Smooth muscle cell (in vitro differentiated cells): ENCODE results near the gene SH3GLB2. TPM values are rescaled to one million over a fixed set of nuclear protein-coding genes. Genes with fewer than 3 reads are reported as not detected.

ENCODE experiments used
- DNase-seq: peaks from one replicate; lab custom pipeline; 2025; ENCODE audit not compliant: unreplicated experiment; lab: John Stamatoyannopoulos, UW
- H2AFZ ChIP-seq: fragments of 200-600 bp; sonication (generic); 2 replicates; pipeline ENCODE4 v1.6.0; 2016; ENCODE audit warnings: antibody characterized with exemption, low read depth, mild to moderate bottlenecking
- H3F3A ChIP-seq: fragments of 200-600 bp; sonication (generic); 2 replicates; pipeline ENCODE4 v1.6.0; 2017; ENCODE audit warnings: antibody characterized with exemption, low read depth
- H3K27ac ChIP-seq: fragments of 200-600 bp; sonication (generic); 2 replicates; pipeline ENCODE4 v1.5.1; 2016; ENCODE audit warnings: low read depth, mild to moderate bottlenecking
- H3K27me3 ChIP-seq: fragments of 200-600 bp; sonication (generic); 2 replicates; pipeline ENCODE4 v1.6.1; 2016; ENCODE audit warnings: low read depth, mild to moderate bottlenecking
- H3K36me3 ChIP-seq: fragments of 200-600 bp; sonication (generic); 2 replicates; pipeline ENCODE4 v1.5.1; 2016; ENCODE audit warnings: low read depth
- H3K4me1 ChIP-seq: fragments of 200-600 bp; sonication (generic); 2 replicates; pipeline ENCODE4 v1.5.1; 2016; ENCODE audit warnings: low read depth
- H3K4me2 ChIP-seq: fragments of 200-600 bp; sonication (generic); 2 replicates; pipeline ENCODE4 v1.6.0; 2016; ENCODE audit warnings: mild to moderate bottlenecking
- H3K4me3 ChIP-seq: fragments of 200-600 bp; sonication (generic); 2 replicates; pipeline ENCODE4 v1.5.1; 2016; ENCODE audit warnings: mild to moderate bottlenecking
- H3K79me2 ChIP-seq: fragments of 200-600 bp; sonication (generic); 2 replicates; pipeline ENCODE4 v1.6.0; 2016; ENCODE audit warnings: low read depth, mild to moderate bottlenecking
- H3K9ac ChIP-seq: fragments of 200-600 bp; sonication (generic); 2 replicates; pipeline ENCODE4 v1.6.0; 2016; ENCODE audit warnings: low read depth
- H3K9me3 ChIP-seq: fragments of 200-600 bp; sonication (generic); replicated peaks from 2 replicates; pipeline ENCODE4 v1.5.1; 2016; ENCODE audit warnings: low read depth
- H4K20me1 ChIP-seq: fragments of 200-600 bp; sonication (generic); 2 replicates; pipeline ENCODE4 v1.6.0; 2016; ENCODE audit warnings: low read depth
- CTCF ChIP-seq: fragments of 200-600 bp; sonication (generic); IDR thresholded peaks from 2 replicates; pipeline ENCODE4 v1.5.1; 2017; ENCODE audit warnings: borderline replicate concordance, mild to moderate bottlenecking, antibody characterized with exemption; ENCODE audit not compliant: insufficient read depth, poor library complexity, severe bottlenecking
- WGBS: methylation state at CpG from one replicate; pipeline ENCODE4 v1.1.7; 2016; ENCODE audit warnings: low lambda C conversion rate; 5-methylcytosine and 5-hydroxymethylcytosine counted together
- polyA plus RNA-seq: library from polyadenylated mRNA; unstranded; fragments of >200 nt; fragmentation: Nextera tagmentation; extraction: Ambion mirVana; gene quantifications from 2 replicates; pipeline ENCODE4 v1.2.1, GENCODE V29; 2016
- total RNA-seq: library from RNA; depleted of rRNA; stranded (reverse); fragments of >200 nt; gene quantifications from 2 replicates; pipeline ENCODE4 v1.2.3, GENCODE V29; 2014

Gene SH3GLB2
- total and polyA plus RNA-seq, 2 experiments from 2014 or later = 31.9 to 44.8 TPM

GRCh38 chr9:129021091-129021490, 7.0 kb downstream of the SH3GLB2 start:
- no peak for DNase-seq
- no peak overlapping the region for H2AFZ ChIP-seq

DNA sequence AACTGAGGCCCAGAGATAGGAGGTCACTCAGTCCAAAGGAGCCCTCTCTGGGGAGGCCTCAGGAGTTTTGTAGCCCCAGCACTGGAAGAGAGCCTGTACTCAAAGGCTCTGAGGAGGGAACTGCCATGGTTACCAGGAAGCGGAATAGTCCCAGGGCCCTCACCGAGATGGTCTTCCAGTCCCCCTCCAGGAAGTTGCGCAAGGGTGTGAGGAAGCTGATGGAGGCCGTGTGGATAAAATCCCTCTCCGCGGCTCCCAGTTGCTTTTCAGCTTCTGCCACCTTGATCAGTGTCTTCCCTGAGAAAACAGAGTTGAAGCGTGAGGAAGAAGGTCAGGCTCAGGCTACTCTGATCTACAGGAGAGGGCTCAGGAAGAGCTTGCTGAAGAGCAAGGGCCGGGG, 13.5 kb downstream of the SH3GLB2 start:
- Histone ChIP-seq H3K27me3 (no peaks in the 10 kb centered on the region), H3K4me3 (no peak overlapping the region), H3K9ac (no peak overlapping the region), H3K79me2 (no peaks in the 10 kb centered on the region), H3K36me3 (no peaks in the 10 kb centered on the region), H3K4me2 (no peak overlapping the region), H3K4me1 (no peaks in the 10 kb centered on the region), H2AFZ (no peak overlapping the region), H3F3A (no peaks in the 10 kb centered on the region), H3K9me3 (no peaks in the 10 kb centered on the region), H3K27ac (no peak overlapping the region), H4K20me1 (no peaks in the 10 kb centered on the region)
- no peak for DNase-seq
- TF ChIP-seq CTCF = no peak
- WGBS = 86% methylated on average over 8 of the region's 8 CpGs

More at GRCh38 chr9:129021091-129021490, 7.0 kb downstream of the SH3GLB2 start:
- Histone ChIP-seq H3K4me2 (no peak overlapping the region), H3K27ac (no peak overlapping the region), H3K4me3 (no peak overlapping the region), H3K36me3 (no peaks in the 10 kb centered on the region), H3K27me3 (no peaks in the 10 kb centered on the region), H4K20me1 (peaks cover 12% of the 10 kb centered on the region), H3K79me2 (peaks cover 3% of the 10 kb centered on the region), H3F3A (no peaks in the 10 kb centered on the region), H3K4me1 (peaks cover 1% of the 10 kb centered on the region), H3K9ac (no peak overlapping the region), H3K9me3 (no peaks in the 10 kb centered on the region)
- TF ChIP-seq CTCF = no peak
- 94% methylated on average over 8 of the region's 8 CpGs for WGBS

- H4K20me1 ChIP-seq = no peaks in the 10 kb centered on the region
- no peaks in the 10 kb centered on the region for H3K9me3 ChIP-seq
- no peak overlapping the region for H3K9ac ChIP-seq
- TF ChIP-seq CTCF = no peak
- no peak overlapping the region for H3K27ac ChIP-seq
- H3K79me2 ChIP-seq = no peaks in the 10 kb centered on the region
- WGBS = 98% methylated on average over 11 of the region's 11 CpGs
- no peaks in the 10 kb centered on the region for H3F3A ChIP-seq
- no peak overlapping the region for H2AFZ ChIP-seq
- no peak overlapping the region for H3K4me2 ChIP-seq
- no peaks in the 10 kb centered on the region for H3K27me3 ChIP-seq
- no peak overlapping the region for H3K4me3 ChIP-seq
- no peaks in the 10 kb centered on the region for H3K4me1 ChIP-seq
- DNase-seq = no peak
- no peaks in the 10 kb centered on the region for H3K36me3 ChIP-seq
These were observed 14.0 kb downstream of the SH3GLB2 start for GRCh38 chr9:129014124-129014523.

- TF ChIP-seq CTCF = no peak
- no peak for DNase-seq
- 98% methylated on average over 11 of the region's 11 CpGs for WGBS
- no peak overlapping the region for H3K27ac ChIP-seq
- no peaks in the 10 kb centered on the region for H3K4me1 ChIP-seq
- no peaks in the 10 kb centered on the region for H3K36me3 ChIP-seq
- no peak overlapping the region for H3K4me3 ChIP-seq
- no peaks in the 10 kb centered on the region for H3K9me3 ChIP-seq
- no peak overlapping the region for H2AFZ ChIP-seq
- no peaks in the 10 kb centered on the region for H3K79me2 ChIP-seq
- no peaks in the 10 kb centered on the region for H3K27me3 ChIP-seq
- H3K9ac ChIP-seq = no peak overlapping the region
- H3K4me2 ChIP-seq = no peak overlapping the region
- H3F3A ChIP-seq = no peaks in the 10 kb centered on the region
- no peaks in the 10 kb centered on the region for H4K20me1 ChIP-seq
These were observed 14.5 kb downstream of the SH3GLB2 start for GRCh38 chr9:129013674-129014073.
